IMR-90 (cell line): ENCODE results near the gene CDCP1.

Source experiments
- BHLHE40 ChIP-seq: fragments of 150-350 bp; IDR thresholded peaks from 2 replicates; pipeline ENCODE4 v1.6.1; 2016; ENCODE audit warnings: mild to moderate bottlenecking, low read depth, low read length
- MAZ ChIP-seq: IDR thresholded peaks from 2 replicates; pipeline ENCODE4 v1.6.1; 2012; ENCODE audit warnings: low read depth, mild to moderate bottlenecking, low read length, improper control_type of control experiment, moderate library complexity, borderline replicate concordance
- MXI1 ChIP-seq: IDR thresholded peaks from 2 replicates; pipeline ENCODE4 v1.6.1; 2012; ENCODE audit warnings: low read depth, mild to moderate bottlenecking, low read length, moderate library complexity, borderline replicate concordance
- POLR2A ChIP-seq: IDR thresholded peaks from 2 replicates; pipeline ENCODE4 v1.6.1; 2012; ENCODE audit warnings: mild to moderate bottlenecking, low read depth, low read length
- RAD21 ChIP-seq: IDR thresholded peaks from 2 replicates; pipeline ENCODE4 v1.6.1; 2012; ENCODE audit warnings: low read length, improper control_type of control experiment
- RFX5 ChIP-seq: IDR thresholded peaks from 2 replicates; pipeline ENCODE4 v1.8.0; 2012; ENCODE audit warnings: low read depth, mild to moderate bottlenecking, low read length, moderate library complexity
- TF ChIP-seq, protein P1 (sequence below): conservative IDR thresholded peaks from 2 replicates; pipeline ENCODE4 v1.5.1; 2012; ENCODE audit warnings: mild to moderate bottlenecking, low read depth, low read length, improper control_type of control experiment
- TF ChIP-seq, protein P2 (sequence below): fragments of 150-350 bp; IDR thresholded peaks from 2 replicates; pipeline ENCODE4 v1.6.1; 2017; ENCODE audit warnings: mild to moderate bottlenecking, antibody characterized with exemption, low read length, low read depth

DNA sequence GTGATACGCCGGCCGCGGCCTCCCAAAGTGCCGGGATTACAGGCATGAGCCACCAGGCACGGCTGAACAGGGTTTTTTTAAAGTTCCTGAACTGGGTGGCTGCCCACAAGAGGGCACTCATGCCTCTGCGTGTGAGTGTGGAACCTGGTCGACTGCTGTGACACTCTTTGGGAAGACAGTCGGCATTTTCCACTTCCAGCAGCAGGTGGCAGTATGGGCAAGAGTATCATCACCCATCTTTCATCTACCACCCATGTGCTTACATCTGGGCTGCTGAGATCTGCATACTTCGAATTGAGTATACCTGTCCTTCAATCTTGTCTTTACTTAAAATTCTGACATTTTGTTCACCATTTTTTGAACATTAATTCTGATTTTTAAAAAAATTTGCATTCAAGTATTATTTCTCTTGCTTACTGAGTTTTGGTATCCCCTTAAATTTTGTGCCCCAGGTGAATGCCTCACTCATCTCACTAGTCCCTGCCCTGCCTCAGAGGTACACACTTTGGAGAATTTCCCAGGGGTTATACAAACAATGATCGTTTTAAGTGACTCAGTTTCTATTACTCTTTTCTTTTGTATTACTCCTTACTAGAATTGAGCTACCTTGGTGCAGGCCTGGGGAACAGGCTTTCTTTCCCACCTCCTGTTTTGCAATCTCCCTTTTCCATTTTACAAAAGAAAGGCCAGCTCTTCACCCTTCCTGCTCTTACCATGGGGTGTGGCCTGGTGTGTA, 108.3 kb downstream of the CDCP1 start:
- TF ChIP-seq, protein P1, sequence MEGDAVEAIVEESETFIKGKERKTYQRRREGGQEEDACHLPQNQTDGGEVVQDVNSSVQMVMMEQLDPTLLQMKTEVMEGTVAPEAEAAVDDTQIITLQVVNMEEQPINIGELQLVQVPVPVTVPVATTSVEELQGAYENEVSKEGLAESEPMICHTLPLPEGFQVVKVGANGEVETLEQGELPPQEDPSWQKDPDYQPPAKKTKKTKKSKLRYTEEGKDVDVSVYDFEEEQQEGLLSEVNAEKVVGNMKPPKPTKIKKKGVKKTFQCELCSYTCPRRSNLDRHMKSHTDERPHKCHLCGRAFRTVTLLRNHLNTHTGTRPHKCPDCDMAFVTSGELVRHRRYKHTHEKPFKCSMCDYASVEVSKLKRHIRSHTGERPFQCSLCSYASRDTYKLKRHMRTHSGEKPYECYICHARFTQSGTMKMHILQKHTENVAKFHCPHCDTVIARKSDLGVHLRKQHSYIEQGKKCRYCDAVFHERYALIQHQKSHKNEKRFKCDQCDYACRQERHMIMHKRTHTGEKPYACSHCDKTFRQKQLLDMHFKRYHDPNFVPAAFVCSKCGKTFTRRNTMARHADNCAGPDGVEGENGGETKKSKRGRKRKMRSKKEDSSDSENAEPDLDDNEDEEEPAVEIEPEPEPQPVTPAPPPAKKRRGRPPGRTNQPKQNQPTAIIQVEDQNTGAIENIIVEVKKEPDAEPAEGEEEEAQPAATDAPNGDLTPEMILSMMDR = peak; percentile 98
- TF ChIP-seq MXI1 (peak; percentile 79), POLR2A (0 out of 2 replicates have a peak, but pooled peaks have one; percentile 44), RFX5 (no peak), MAZ (no peak), RAD21 (peak; percentile 98), BHLHE40 (peak; percentile 35; the same call in 1 of the 2 replicates)
- TF ChIP-seq, protein P2, sequence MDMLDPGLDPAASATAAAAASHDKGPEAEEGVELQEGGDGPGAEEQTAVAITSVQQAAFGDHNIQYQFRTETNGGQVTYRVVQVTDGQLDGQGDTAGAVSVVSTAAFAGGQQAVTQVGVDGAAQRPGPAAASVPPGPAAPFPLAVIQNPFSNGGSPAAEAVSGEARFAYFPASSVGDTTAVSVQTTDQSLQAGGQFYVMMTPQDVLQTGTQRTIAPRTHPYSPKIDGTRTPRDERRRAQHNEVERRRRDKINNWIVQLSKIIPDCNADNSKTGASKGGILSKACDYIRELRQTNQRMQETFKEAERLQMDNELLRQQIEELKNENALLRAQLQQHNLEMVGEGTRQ = no peak
